ENCODE measurements around the gene CDC42EP2. TPM values are rescaled to one million over a fixed set of nuclear protein-coding genes. Genes with fewer than 3 reads are reported as not detected.

Gene CDC42EP2
- polyA plus RNA-seq, 1 of the 3 experiments (the other 2 are of a cell fraction) = 8.1 TPM

GRCh38 chr11:65353376-65353775 is 38.7 kb downstream of the CDC42EP2 start:
- 95% methylated on average over 7 of the region's 7 CpGs for WGBS (ENCODE audit: low lambda C conversion rate)
- peaks cover 0 to 20% of the 10 kb centered on the region in 2 experiments; a peak in 1 of 4 replicates for H3K4me1 ChIP-seq (ENCODE audit: control insufficient read depth in 1 of 2, insufficient read depth in 2 of 2, low read depth in 1 of 2, low read length in 1 of 2)
- DNase-seq = no peak
- no peaks in the 10 kb centered on the region for H3K9me3 ChIP-seq
- H4K20me1 ChIP-seq (ENCODE audit: insufficient read depth) = no peaks in the 10 kb centered on the region
- no peak overlapping the region for H2AFZ ChIP-seq (ENCODE audit: low read depth)
- H3K36me3 ChIP-seq (replicated peaks in 1 of 2; ENCODE audit: control insufficient read depth in 1 of 2, insufficient read depth in 2 of 2, low read length in 1 of 2) = peaks cover 20 to 40% of the 10 kb centered on the region in 2 experiments
- no peaks in the 10 kb centered on the region for H3K79me2 ChIP-seq (ENCODE audit: insufficient read depth)
- no peak for TF ChIP-seq RAD21 (IDR thresholded peaks at IDR 0.05; ENCODE audit: low read length)
- TF ChIP-seq SIN3A (IDR thresholded peaks at IDR 0.05; ENCODE audit: borderline replicate concordance, low read depth, low read length) = no peak
- TF ChIP-seq POLR2AphosphoS5 (IDR thresholded peaks at IDR 0.05; ENCODE audit: low read depth, low read length) = no peak
- TF ChIP-seq FOXM1 (IDR thresholded peaks at IDR 0.05; ENCODE audit: low read depth) = no peak
- no peak for TF ChIP-seq SMC3 (IDR thresholded peaks at IDR 0.05; ENCODE audit: low read depth, low read length)
- no peak for TF ChIP-seq FOSL2 (IDR thresholded peaks at IDR 0.05; ENCODE audit: borderline replicate concordance, low read depth)
- TF ChIP-seq TEAD4 (IDR thresholded peaks at IDR 0.05; ENCODE audit: borderline replicate concordance, insufficient read depth) = no peak
- TF ChIP-seq IRF3 (IDR thresholded peaks at IDR 0.05; ENCODE audit: low read depth, low read length) = no peak
- TF ChIP-seq EZH2phosphoT487 (IDR thresholded peaks at IDR 0.05; ENCODE audit: borderline replicate concordance, low read depth) = no peak
- no peak for TF ChIP-seq NRF1 (IDR thresholded peaks at IDR 0.05; ENCODE audit: low read depth, low read length)
- H3K4me2 ChIP-seq = no peak overlapping the region; the same call in 1 of the 2 replicates
- H3K4me3 ChIP-seq (ENCODE audit: low read depth in 2 of 2, low read length in 1 of 2) = no peak overlapping the region; a peak in 1 of 4 replicates
- CTCF ChIA-PET = interaction anchor here (1.1 to 3.8 kb wide), 11 partner anchors 9 to 188 kb away, joined by 3 to 19 read pairs (median 4); partner anchors contain the start of gene CDC42EP2
- no peaks in the 10 kb centered on the region for H3K9me2 ChIP-seq
- no peak overlapping the region for H3K9ac ChIP-seq
- H3K27me3 ChIP-seq (ENCODE audit: insufficient read depth) = no peaks in the 10 kb centered on the region
- peaks cover 42% of the 10 kb centered on the region for H3F3A ChIP-seq (replicated peaks; ENCODE audit: insufficient read depth)
- peak overlapping the region in 1 of 2 experiments; percentile 83; a peak in 3 of 4 replicates for H3K27ac ChIP-seq (ENCODE audit: low read depth in 2 of 2, low read length in 1 of 2)
- POLR2A ChIA-PET = interaction anchor here (1.1 to 1.8 kb wide), 4 partner anchors 20 to 149 kb away, joined by 3 to 5 read pairs (median 4); partner anchors contain the start of genes CDC42EP2, DPF2 and MALAT1

GRCh38 chr11:65353900-65354264 is 39.2 kb downstream of the CDC42EP2 start:
- CTCF ChIA-PET = interaction anchor here (0.9 to 3.8 kb wide), 5 partner anchors 11 to 188 kb away, joined by 3 to 19 read pairs (median 4); no protein-coding TSS in a partner anchor
- peaks cover 15 to 36% of the 10 kb centered on the region in 2 experiments for H3K36me3 ChIP-seq (replicated peaks in 1 of 2; ENCODE audit: control insufficient read depth in 1 of 2, insufficient read depth in 2 of 2, low read length in 1 of 2)
- no peak overlapping the region for H2AFZ ChIP-seq (ENCODE audit: low read depth)
- no peaks in the 10 kb centered on the region for H3K9me2 ChIP-seq
- WGBS (ENCODE audit: low lambda C conversion rate) = 72% methylated on average over 16 of the region's 16 CpGs
- H3K4me2 ChIP-seq = peak overlapping the region; percentile 94
- peak overlapping the region; percentile 50; the same call in 1 of the 2 replicates for H3K9ac ChIP-seq
- H3K4me1 ChIP-seq (ENCODE audit: control insufficient read depth in 1 of 2, insufficient read depth in 2 of 2, low read depth in 1 of 2, low read length in 1 of 2) = peaks cover 0 to 20% of the 10 kb centered on the region in 2 experiments; a peak in 1 of 4 replicates
- TF ChIP-seq PBX3 (IDR thresholded peaks at IDR 0.05) = no peak
- no peak for TF ChIP-seq CHD2 (IDR thresholded peaks at IDR 0.05; ENCODE audit: low read length, partially characterized antibody)
- no peak for TF ChIP-seq RXRA (IDR thresholded peaks at IDR 0.05; ENCODE audit: borderline replicate concordance, low read depth)
- no peak for TF ChIP-seq FOSL2 (IDR thresholded peaks at IDR 0.05; ENCODE audit: borderline replicate concordance, low read depth)
- no peak for TF ChIP-seq CTCF (IDR thresholded peaks at IDR 0.05)
- TF ChIP-seq GATA2 (CRISPR knock-in tag; IDR thresholded peaks at IDR 0.05) = no peak
- TF ChIP-seq POLR2AphosphoS5 (IDR thresholded peaks at IDR 0.05; ENCODE audit: low read depth, low read length) = no peak
- no peak for TF ChIP-seq SIN3A (IDR thresholded peaks at IDR 0.05; ENCODE audit: borderline replicate concordance, low read depth, low read length)
- TF ChIP-seq FOXJ3 (CRISPR knock-in tag; IDR thresholded peaks at IDR 0.05) = no peak
- TF ChIP-seq NFIC (IDR thresholded peaks at IDR 0.05; ENCODE audit: borderline replicate concordance) = no peak
- no peak for TF ChIP-seq USF2 (IDR thresholded peaks at IDR 0.05; ENCODE audit: borderline replicate concordance, low read depth, low read length)
- TF ChIP-seq EZH2phosphoT487 (IDR thresholded peaks at IDR 0.05; ENCODE audit: borderline replicate concordance, low read depth) = no peak
- no peak for TF ChIP-seq USF1 (IDR thresholded peaks at IDR 0.05; ENCODE audit: borderline replicate concordance, low read depth)
- peak overlapping the region; percentile 34 to 83 for H3K27ac ChIP-seq (ENCODE audit: low read depth in 2 of 2, low read length in 1 of 2)
- H3K9me3 ChIP-seq = no peaks in the 10 kb centered on the region
- H3K4me3 ChIP-seq (ENCODE audit: low read depth in 2 of 2, low read length in 1 of 2) = peak overlapping the region; percentile 71 to 74; a peak in 3 of 4 replicates
- DNase-seq = no peak
- peaks cover 41% of the 10 kb centered on the region for H3F3A ChIP-seq (replicated peaks; ENCODE audit: insufficient read depth)
- POLR2A ChIA-PET = interaction anchor here (0.9 to 1.8 kb wide), 5 partner anchors 21 to 152 kb away, joined by 3 to 7 read pairs (median 5); partner anchors contain the start of genes CDC42EP2, DPF2 and MALAT1
- H3K27me3 ChIP-seq (ENCODE audit: insufficient read depth) = no peaks in the 10 kb centered on the region
- H3K79me2 ChIP-seq (ENCODE audit: insufficient read depth) = no peaks in the 10 kb centered on the region
- no peaks in the 10 kb centered on the region for H4K20me1 ChIP-seq (ENCODE audit: insufficient read depth)
